Upper lobe of right lung (tissue), 1 donor: ENCODE measurements around the gene PPP2R5B. TPM values are rescaled to one million over a fixed set of nuclear protein-coding genes. Genes with fewer than 3 reads are reported as not detected.

ENCODE experiments used
- ATAC-seq: fragments of 200-7000 bp; cut with Tn5 transposase; one replicate; pipeline ENCODE4 v1.9.1; 2020; ENCODE audit warnings: mild to moderate bottlenecking, moderate library complexity
- DNase-seq: peaks from one replicate; pipeline ENCODE4 v3.0.0-alpha.2; 2020
- H3K27ac ChIP-seq: fragments of 200-600 bp; one replicate; pipeline ENCODE4 v1.8.0; 2022
- H3K27me3 ChIP-seq: fragments of 200-600 bp; one replicate; pipeline ENCODE4 v1.8.0; 2022; ENCODE audit warnings: mild to moderate bottlenecking
- H3K36me3 ChIP-seq: fragments of 200-600 bp; one replicate; pipeline ENCODE4 v1.8.0; 2022
- H3K4me1 ChIP-seq: fragments of 200-600 bp; one replicate; pipeline ENCODE4 v1.8.0; 2022
- H3K4me3 ChIP-seq: fragments of 200-600 bp; one replicate; pipeline ENCODE4 v1.8.0; 2022; ENCODE audit warnings: mild to moderate bottlenecking
- H3K9me3 ChIP-seq: fragments of 200-600 bp; one replicate; pipeline ENCODE4 v1.8.0; 2022
- CTCF ChIP-seq: fragments of 200-600 bp; IDR thresholded peaks from one replicate; pipeline ENCODE4 v1.8.0; 2022; ENCODE audit warnings: antibody characterized with exemption
- intact Hi-C: fragments of 100-400 bp; cut with DNase I; formaldehyde crosslinking; loops from one replicate; pipeline ENCODE4 v1.11.0; 2022
- total RNA-seq: library from RNA; stranded (reverse); fragmentation: NEBNext Ultra II Directional; extraction: Animal tissue kit (Norgen Biotek cat#: 25700); gene quantifications from one replicate; pipeline ENCODE4 v1.2.1, GENCODE V29; 2021
- donor health status: DM: no; HTN: yes; CAD: no; lungs with severe emphysema.

PPP2R5B gene
- total RNA-seq, 1 donor from 2014 or later, result 29.4 TPM

GRCh38 chr11:64920124-64920523 lies 4.4 kb upstream of the PPP2R5B start:
- DNase-seq, result no peak
- Histone ChIP-seq H3K9me3 (no peaks in the 10 kb centered on the region), H3K4me1 (peaks cover 27% of the 10 kb centered on the region), H3K27ac (no peak overlapping the region), H3K4me3 (no peak overlapping the region), H3K36me3 (no peaks in the 10 kb centered on the region), H3K27me3 (no peaks in the 10 kb centered on the region)
- intact Hi-C loops, result loop anchor here (10.0 kb wide), 1 partner anchor 75 kb away; the partner anchor contains the start of gene BATF2
- no peak for ATAC-seq
- TF ChIP-seq CTCF, result no peak

DNA sequence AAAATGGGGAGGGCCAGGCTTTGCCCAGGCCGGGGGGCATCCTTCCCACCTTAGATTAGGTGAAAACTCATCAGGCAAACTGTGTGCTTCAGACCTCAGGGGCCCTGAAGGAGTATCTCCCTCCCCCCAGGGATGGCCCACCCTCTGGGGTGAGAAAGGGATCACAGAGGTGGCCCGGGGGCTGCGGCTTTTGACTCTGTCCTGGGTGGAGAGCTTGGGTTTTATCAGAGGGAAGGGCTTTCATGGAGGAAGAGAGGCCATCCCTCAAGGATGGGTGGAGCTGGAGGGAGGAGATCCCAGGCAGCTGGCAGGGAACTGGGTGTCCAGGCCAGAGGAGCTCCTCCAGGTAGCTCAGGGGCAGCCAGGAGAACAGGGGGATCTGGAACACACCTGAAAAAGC lies 3.1 kb upstream of the PPP2R5B start:
- intact Hi-C loops, result loop anchor here (10.0 kb wide), 1 partner anchor 73 kb away; the partner anchor contains the start of gene BATF2
- H3K4me3 ChIP-seq, result no peak overlapping the region
- ATAC-seq, result no peak
- H3K36me3 ChIP-seq, result no peaks in the 10 kb centered on the region
- DNase-seq, result no peak
- H3K27ac ChIP-seq, result no peak overlapping the region
- H3K4me1 ChIP-seq, result peaks cover 27% of the 10 kb centered on the region
- H3K27me3 ChIP-seq, result no peaks in the 10 kb centered on the region
- TF ChIP-seq CTCF, result no peak
- no peaks in the 10 kb centered on the region for H3K9me3 ChIP-seq

- intact Hi-C loops, result loop anchor here (10.0 kb wide), 1 partner anchor 72 kb away; the partner anchor contains the start of gene BATF2
These were observed 1.3 kb upstream of the PPP2R5B start for GRCh38 chr11:64923151-64923661.

DNA sequence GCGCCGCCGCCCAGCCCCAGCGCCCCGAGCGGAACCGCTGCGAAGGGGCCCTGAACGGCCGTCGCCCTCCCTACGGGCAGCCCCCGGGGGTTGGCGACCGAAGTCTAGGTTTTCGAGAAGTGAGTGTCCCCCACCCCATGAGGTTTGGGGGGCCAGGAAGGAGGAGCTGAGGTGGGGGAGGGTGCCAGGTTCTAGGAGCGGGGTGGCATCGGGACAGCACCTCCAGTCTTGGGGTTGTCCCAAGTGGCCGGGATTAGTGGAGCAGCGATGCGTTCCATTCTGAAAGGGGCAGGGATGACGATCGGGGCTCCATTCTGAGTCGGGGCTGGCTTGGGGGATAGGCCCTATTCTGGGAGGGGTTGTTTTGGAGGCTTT lies 408 bp downstream of the PPP2R5B start:
- ATAC-seq (peak; percentile 1), DNase-seq (no peak)
- Histone ChIP-seq H3K4me3 (peak overlapping the region; percentile 99), H3K27ac (peak overlapping the region; percentile 95), H3K9me3 (no peaks in the 10 kb centered on the region), H3K4me1 (peaks cover 18% of the 10 kb centered on the region), H3K27me3 (no peaks in the 10 kb centered on the region), H3K36me3 (peaks cover 15% of the 10 kb centered on the region)
- intact Hi-C loops, result loop anchor here (10.0 kb wide), 1 partner anchor 70 kb away; the partner anchor contains the start of gene BATF2
- no peak for TF ChIP-seq CTCF

More at GRCh38 chr11:64923151-64923661, 1.3 kb upstream of the PPP2R5B start:
- TF ChIP-seq CTCF, result no peak
- Histone ChIP-seq H3K4me1 (peaks cover 21% of the 10 kb centered on the region), H3K27ac (no peak overlapping the region), H3K36me3 (no peaks in the 10 kb centered on the region), H3K4me3 (no peak overlapping the region), H3K9me3 (no peaks in the 10 kb centered on the region), H3K27me3 (no peaks in the 10 kb centered on the region)
- ATAC-seq, result no peak
- no peak for DNase-seq

- ATAC-seq, result no peak
- Histone ChIP-seq H3K4me3 (peak overlapping the region; percentile 99), H3K27ac (no peak overlapping the region), H3K27me3 (no peaks in the 10 kb centered on the region), H3K36me3 (peaks cover 24% of the 10 kb centered on the region), H3K9me3 (no peaks in the 10 kb centered on the region), H3K4me1 (peaks cover 18% of the 10 kb centered on the region)
- intact Hi-C loops, result loop anchor here (10.0 kb wide), 1 partner anchor 69 kb away; the partner anchor contains the start of gene BATF2
- peak; percentile 67 for DNase-seq
- TF ChIP-seq CTCF, result no peak
These were observed 1.3 kb downstream of the PPP2R5B start for GRCh38 chr11:64925536-64926436.
